Esophagus squamous epithelium (tissue), 5 donors: ENCODE data around the gene PMFBP1. TPM values are rescaled to one million over a fixed set of nuclear protein-coding genes. Genes with fewer than 3 reads are reported as not detected.
A peak's percentile ranks its signal among the peaks of the same experiment; 100 is the strongest.

Experiments
- DNase-seq: peaks from one replicate; lab custom pipeline; 2025; lab: John Stamatoyannopoulos, UW
- H3K27ac ChIP-seq, 4 donors: fragments of 200-600 bp; sonication (generic); one replicate each; pipeline ENCODE4 v1.5.1; 2016 to 2019; ENCODE audit warnings: mild to moderate bottlenecking in 1 of 4
- H3K27me3 ChIP-seq, 4 donors: fragments of 200-600 bp; sonication (generic); 1 replicate in 3 of 4; 2 replicates in 1 of 4; pipeline versions ENCODE4 v1.5.1 to v1.6.0; 2017 to 2021; ENCODE audit warnings: antibody characterized with exemption in 1 of 4
- H3K36me3 ChIP-seq, 3 donors: fragments of 200-600 bp; sonication (generic); one replicate each; pipeline ENCODE4 v1.5.1; 2016 to 2019
- H3K4me1 ChIP-seq, 3 donors: fragments of 200-600 bp; sonication (generic); one replicate each; pipeline ENCODE4 v1.5.1; 2017 to 2019
- H3K4me3 ChIP-seq, 4 donors: fragments of 200-600 bp; sonication (generic); 1 replicate in 3 of 4; 2 replicates in 1 of 4; pipeline ENCODE4 v1.5.1; 2016 to 2019; ENCODE audit warnings: mild to moderate bottlenecking in 2 of 4, moderate library complexity in 1 of 4
- H3K9me3 ChIP-seq, 3 donors: fragments of 200-600 bp; sonication (generic); one replicate each; pipeline ENCODE4 v1.5.1; 2016 to 2019
- POLR2A ChIP-seq, 4 donors: fragments of 450-650 bp; IDR thresholded peaks; one replicate each; pipeline ENCODE4 v1.6.1; 2017; ENCODE audit warnings: antibody characterized with exemption in 4 of 4, mild to moderate bottlenecking in 4 of 4, moderate library complexity in 3 of 4
- WGBS, 2 donors: methylation state at CpG; one replicate each; pipeline ENCODE4 v1.1.5; 2018; 5-methylcytosine and 5-hydroxymethylcytosine counted together
- intact Hi-C: fragments of 100-400 bp; cut with DNase I; formaldehyde crosslinking; loops from one replicate; pipeline ENCODE4 v1.15.0; 2022
- total RNA-seq, 4 donors: library from RNA; depleted of rRNA; stranded (reverse); fragments of >200 nt; gene quantifications; one replicate each; pipeline ENCODE4 v1.1.0, GENCODE V29; 2016
- TF ChIP-seq, protein P1 (sequence below), 6 experiments: fragments of 450-650 bp in 4 of 6; fragments of 200-600 bp in 2 of 6; sonication (generic) in 2 of 6; IDR thresholded peaks; one replicate each; pipeline ENCODE4 v1.5.1; 2016 to 2019; ENCODE audit warnings: antibody characterized with exemption in 6 of 6, mild to moderate bottlenecking in 4 of 6, moderate library complexity in 4 of 6
- donor health status: DM: yes; HTN: yes; CAD: no.

PMFBP1 gene
- total RNA-seq, 4 donors from 2014 or later: 1.1 to 2.0 (median 1.4) TPM

DNA sequence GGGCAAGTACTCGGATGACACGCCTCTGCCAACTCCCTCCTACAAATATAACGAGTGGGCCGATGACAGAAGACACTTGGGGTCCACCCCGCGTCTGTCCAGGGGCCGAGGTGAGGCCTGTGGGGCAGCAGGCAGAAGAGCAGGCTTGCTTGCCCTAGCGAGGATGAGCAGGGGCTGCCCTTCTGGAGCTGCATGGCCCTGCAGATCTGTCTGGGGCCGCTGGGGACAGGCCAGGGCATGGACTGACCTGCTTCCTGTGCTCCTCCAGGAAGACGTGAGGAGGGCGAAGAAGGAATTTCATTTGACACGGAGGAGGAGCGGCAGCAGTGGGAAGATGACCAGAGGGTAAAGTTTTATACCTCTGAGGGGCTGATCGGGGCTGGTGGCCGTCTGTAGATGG is 73.0 kb downstream of the PMFBP1 start:
- Histone ChIP-seq H3K9me3 (no peaks in the 10 kb centered on the region), H3K4me1 (peaks cover 11 to 21% (median 11%) of the 10 kb centered on the region in 3 donors), H3K27ac (no peak overlapping the region), H3K36me3 (peaks cover 33 to 81% (median 54%) of the 10 kb centered on the region in 3 donors), H3K4me3 (no peak overlapping the region), H3K27me3 (no peaks in the 10 kb centered on the region)
- intact Hi-C loops: no loop called here
- WGBS, 2 donors: 63 to 80% methylated on average over 5 to 11 of the region's 15 CpGs
- TF ChIP-seq POLR2A (IDR thresholded peaks at IDR 0.05): no peak
- no peak for DNase-seq

DNA sequence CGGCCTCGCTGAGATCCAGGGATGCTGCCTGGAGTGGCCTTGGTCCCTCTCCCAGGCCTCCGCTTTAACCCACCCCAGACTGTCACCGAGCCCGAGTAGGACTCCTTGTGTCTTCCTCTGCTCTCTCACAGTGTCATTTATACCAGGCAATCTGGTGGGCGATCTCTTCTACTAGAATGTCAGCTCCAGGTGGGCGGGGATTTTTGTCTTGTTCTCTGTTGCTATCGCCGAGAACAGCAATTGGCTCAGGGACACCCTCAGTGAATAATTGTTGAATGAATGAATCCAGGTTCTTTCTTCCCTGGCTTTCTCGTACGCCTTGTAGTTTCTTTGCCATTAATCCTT is 77.7 kb downstream of the PMFBP1 start:
- H3K27me3 ChIP-seq: no peaks in the 10 kb centered on the region

DNA sequence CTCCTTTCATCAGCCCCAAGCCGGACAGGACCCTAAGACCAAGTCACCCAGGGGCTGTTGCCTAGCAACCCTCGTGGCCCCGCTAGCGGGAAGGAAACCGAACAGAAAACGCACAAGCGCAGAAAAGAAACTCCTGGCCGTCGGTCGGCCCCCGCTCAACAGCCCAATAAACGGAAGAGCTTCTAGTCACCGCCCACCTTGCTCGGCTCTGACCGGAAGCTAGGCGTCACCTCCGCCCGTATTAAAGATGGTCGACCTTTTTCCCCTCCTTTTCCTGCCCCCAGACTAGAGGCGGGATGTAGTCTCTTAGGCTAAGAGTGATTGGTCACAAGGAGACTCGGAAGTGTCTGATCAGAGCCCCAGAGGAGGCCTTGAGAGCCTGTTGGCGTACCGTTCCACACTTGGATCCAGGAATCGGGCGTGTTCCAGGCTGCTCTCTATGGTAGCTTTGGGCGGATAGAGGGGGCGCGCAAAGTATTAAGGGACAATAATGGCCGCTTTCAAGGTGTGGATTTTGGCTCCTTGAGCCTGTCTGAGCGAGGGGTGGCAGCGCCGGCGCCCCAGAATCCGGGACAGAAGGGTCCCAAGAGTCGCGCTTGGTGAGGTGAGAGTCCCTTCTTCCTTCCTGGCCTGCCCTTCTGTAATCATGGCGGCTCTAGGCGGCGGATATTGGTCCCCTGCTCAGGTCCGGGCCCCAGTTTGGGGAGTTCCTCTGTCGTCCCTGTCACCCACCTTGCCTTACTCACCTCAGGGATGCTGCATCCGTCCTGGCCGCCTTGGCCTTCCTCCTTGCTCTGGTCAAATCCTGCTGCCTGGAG is 78.3 kb downstream of the PMFBP1 start, which contains the start of the genes DHX38 and TXNL4B:
DHX38 (plus strand) TSS at position 400 of the 818 bp plus-strand sequence. CDS start 2,311 bp downstream, outside the sequence.
TXNL4B (minus strand) TSS at position 173 of the 818 bp plus-strand sequence. CDS start 2,871 bp downstream, outside the sequence.
- H3K27ac ChIP-seq: peak within 1 kb of the TSS; percentile 89 to 96 (median 94)
- H3K27me3 ChIP-seq: no peaks in the 10 kb centered on the region
- H3K36me3 ChIP-seq: peaks cover 2 to 55% (median 16%) of the 10 kb centered on the region in 3 donors
- peaks cover 21 to 46% (median 22%) of the 10 kb centered on the region in 3 donors for H3K4me1 ChIP-seq
- peak within 1 kb of the TSS; percentile 76 to 94 (median 87) for H3K4me3 ChIP-seq
- intact Hi-C loops: no loop called here
- no peaks in the 10 kb centered on the region for H3K9me3 ChIP-seq
- peak; percentile 85 for DNase-seq
- 0% methylated on average over 18 to 19 of the region's 43 CpGs for WGBS, 2 donors
- peak in 3 of 4 donors; percentile 25 to 85 (median 76) for TF ChIP-seq POLR2A (IDR thresholded peaks at IDR 0.05)
- TF ChIP-seq, protein P1, sequence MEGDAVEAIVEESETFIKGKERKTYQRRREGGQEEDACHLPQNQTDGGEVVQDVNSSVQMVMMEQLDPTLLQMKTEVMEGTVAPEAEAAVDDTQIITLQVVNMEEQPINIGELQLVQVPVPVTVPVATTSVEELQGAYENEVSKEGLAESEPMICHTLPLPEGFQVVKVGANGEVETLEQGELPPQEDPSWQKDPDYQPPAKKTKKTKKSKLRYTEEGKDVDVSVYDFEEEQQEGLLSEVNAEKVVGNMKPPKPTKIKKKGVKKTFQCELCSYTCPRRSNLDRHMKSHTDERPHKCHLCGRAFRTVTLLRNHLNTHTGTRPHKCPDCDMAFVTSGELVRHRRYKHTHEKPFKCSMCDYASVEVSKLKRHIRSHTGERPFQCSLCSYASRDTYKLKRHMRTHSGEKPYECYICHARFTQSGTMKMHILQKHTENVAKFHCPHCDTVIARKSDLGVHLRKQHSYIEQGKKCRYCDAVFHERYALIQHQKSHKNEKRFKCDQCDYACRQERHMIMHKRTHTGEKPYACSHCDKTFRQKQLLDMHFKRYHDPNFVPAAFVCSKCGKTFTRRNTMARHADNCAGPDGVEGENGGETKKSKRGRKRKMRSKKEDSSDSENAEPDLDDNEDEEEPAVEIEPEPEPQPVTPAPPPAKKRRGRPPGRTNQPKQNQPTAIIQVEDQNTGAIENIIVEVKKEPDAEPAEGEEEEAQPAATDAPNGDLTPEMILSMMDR (IDR thresholded peaks at IDR 0.05): peak in 2 of 6 experiments; percentile 4 to 18

More for the DNA sequence above, 77.7 kb downstream of the PMFBP1 start:
- TF ChIP-seq, protein P1 (IDR thresholded peaks at IDR 0.05): no peak
- no peak for TF ChIP-seq POLR2A (IDR thresholded peaks at IDR 0.05)
- DNase-seq: no peak
- Histone ChIP-seq H3K27ac (peak overlapping the region; percentile 89 to 96 (median 94)), H3K4me1 (peaks cover 21 to 46% (median 22%) of the 10 kb centered on the region in 3 donors), H3K4me3 (peak overlapping the region; percentile 76 to 94 (median 87)), H3K36me3 (peaks cover 8 to 55% (median 16%) of the 10 kb centered on the region in 3 donors), H3K9me3 (no peaks in the 10 kb centered on the region)
- WGBS, 2 donors: 0 to 1% methylated on average over 9 to 11 of the region's 11 CpGs
- intact Hi-C loops: no loop called here

DNA sequence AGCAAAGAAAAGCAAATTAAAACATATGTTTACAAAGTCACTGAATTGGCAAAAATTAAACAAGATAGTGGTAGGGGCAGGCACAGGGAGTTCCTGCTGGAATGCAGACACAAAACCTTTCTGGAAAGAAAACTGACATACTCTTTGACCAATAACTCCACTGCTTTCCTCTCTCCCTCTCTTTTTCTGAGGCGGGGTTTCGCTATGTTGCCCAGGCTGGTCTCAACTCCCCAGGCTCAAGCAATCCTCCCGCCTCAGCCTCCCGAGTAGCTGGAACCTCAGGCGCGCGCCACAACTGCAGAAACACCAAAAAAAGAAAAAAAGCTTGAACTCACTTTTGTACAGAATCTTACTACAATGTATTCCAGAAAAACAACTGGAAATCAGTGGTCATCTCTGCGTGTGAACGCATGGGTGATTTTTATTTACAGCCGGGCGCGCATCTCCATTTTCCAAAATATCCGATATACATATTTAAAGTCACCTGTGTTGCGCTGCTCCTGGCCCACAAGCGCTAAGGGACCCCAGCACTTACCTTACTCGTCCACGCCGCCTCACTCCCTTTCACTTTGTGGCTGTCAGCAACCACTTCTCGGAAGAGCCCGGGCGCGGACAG is 79.0 kb downstream of the PMFBP1 start:
- Histone ChIP-seq H3K9me3 (no peaks in the 10 kb centered on the region), H3K4me1 (peaks cover 21 to 46% (median 22%) of the 10 kb centered on the region in 3 donors), H3K36me3 (peaks cover 0 to 55% (median 16%) of the 10 kb centered on the region in 3 donors), H3K4me3 (peak overlapping the region; percentile 76 to 94 (median 87)), H3K27ac (peak overlapping the region; percentile 89 to 96 (median 94)), H3K27me3 (no peaks in the 10 kb centered on the region)
- TF ChIP-seq, protein P1 (IDR thresholded peaks at IDR 0.05): no peak
- TF ChIP-seq POLR2A (IDR thresholded peaks at IDR 0.05): no peak
- DNase-seq: no peak
- WGBS, 2 donors: 1 to 2% methylated on average over 17 to 18 of the region's 22 CpGs
- intact Hi-C loops: no loop called here

DNA sequence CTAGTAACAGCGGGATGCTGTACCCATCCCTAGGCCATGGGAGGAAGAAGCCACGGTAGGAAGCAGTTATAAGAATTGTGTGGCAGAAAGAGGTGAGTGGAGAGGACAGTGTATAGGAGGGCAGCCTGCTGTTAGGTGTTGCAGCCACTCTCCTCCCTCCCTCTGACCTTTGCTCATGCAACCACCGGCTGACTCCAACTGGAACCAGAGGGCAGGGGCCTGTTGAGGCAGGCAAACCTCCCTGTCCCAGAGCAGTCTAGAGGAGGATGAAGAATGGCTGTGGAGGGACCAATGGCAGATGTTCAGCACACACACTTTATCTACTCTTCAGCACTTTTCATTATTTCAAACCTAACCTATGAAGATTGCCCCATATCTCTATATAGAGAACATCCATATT is 80.7 kb downstream of the PMFBP1 start:
- Histone ChIP-seq H3K4me3 (no peak overlapping the region), H3K27ac (no peak overlapping the region), H3K36me3 (peaks cover 0 to 55% (median 13%) of the 10 kb centered on the region in 3 donors), H3K4me1 (peaks cover 21 to 45% (median 22%) of the 10 kb centered on the region in 3 donors), H3K9me3 (no peaks in the 10 kb centered on the region), H3K27me3 (no peaks in the 10 kb centered on the region)
- no peak for DNase-seq
- intact Hi-C loops: no loop called here
- no peak for TF ChIP-seq POLR2A (IDR thresholded peaks at IDR 0.05)
- TF ChIP-seq, protein P1 (IDR thresholded peaks at IDR 0.05): no peak
- WGBS, 2 donors: 66 to 75% methylated on average over 3 of the region's 3 CpGs
